Activated naive CD8-positive, alpha-beta T cell treated with anti-CD3 and anti-CD28 coated beads for 36 hours (primary cell): ENCODE results near the gene CACNA1F. TPM values are rescaled to one million over a fixed set of nuclear protein-coding genes. Genes with fewer than 3 reads are reported as not detected.

Source experiments
- total RNA-seq, 2 experiments: library from RNA; stranded (reverse); gene quantifications; one replicate each; pipeline ENCODE4 v1.2.3, GENCODE V29; 2021

CACNA1F gene
- total RNA-seq, 2 experiments from 2014 or later: 0.72 to 0.85 TPM

Other genes with a start within 250 kb of the CACNA1F start
- 10 to 100 TPM; 53.7 to 54.3 TPM for gene GRIPAP1, start 231.1 kb downstream of the CACNA1F start, total RNA-seq
- gene TFE3, start 190.0 kb downstream of the CACNA1F start, total RNA-seq: 10 to 100 TPM; 21.0 to 23.3 TPM
- 1 to 10 TPM; 3.7 to 4.3 TPM for gene CCDC120, start 174.3 kb downstream of the CACNA1F start, total RNA-seq
- gene PRAF2, start 159.3 kb downstream of the CACNA1F start, total RNA-seq: 10 to 100 TPM; 10.1 to 11.9 TPM
- 10 to 100 TPM; 23.7 to 31.1 TPM for gene WDR45, start 153.5 kb downstream of the CACNA1F start, total RNA-seq
- 10 to 100 TPM; 19.9 to 20.0 TPM for gene GPKOW, start 109.6 kb downstream of the CACNA1F start, total RNA-seq
- gene MAGIX, start 70.6 kb downstream of the CACNA1F start, total RNA-seq: under 1 TPM; 0.47 to 0.88 TPM
- 10 to 100 TPM; 46.8 to 48.2 TPM for gene PLP2, start 61.4 kb downstream of the CACNA1F start, total RNA-seq
- gene PRICKLE3, start 47.0 kb downstream of the CACNA1F start, total RNA-seq: 10 to 100 TPM; 16.3 to 16.7 TPM
- gene SYP, start 33.1 kb downstream of the CACNA1F start, total RNA-seq: 1 to 10 TPM; 4.4 to 4.6 TPM
- 10 to 100 TPM; 18.3 to 18.9 TPM for gene CCDC22, start 2.1 kb upstream of the CACNA1F start, total RNA-seq
- gene FOXP3, start 31.4 kb upstream of the CACNA1F start, total RNA-seq: 10 to 100 TPM; 11.2 to 11.9 TPM
- 1 to 10 TPM; 2.1 to 2.5 TPM for gene PPP1R3F, start 36.5 kb upstream of the CACNA1F start, total RNA-seq
- not detected for gene GAGE10, start 70.3 kb upstream of the CACNA1F start, total RNA-seq
- not detected for gene GAGE12J, start 88.7 kb upstream of the CACNA1F start, total RNA-seq
- not detected for gene GAGE13, start 98.2 kb upstream of the CACNA1F start, total RNA-seq